Kidney glomerular epithelial cell (primary cell): Measurements from ENCODE around the gene THRA.

Source experiments
- DNase-seq: peaks from one replicate; lab custom pipeline; 2025; lab: John Stamatoyannopoulos, UW

Gene THRA

DNA sequence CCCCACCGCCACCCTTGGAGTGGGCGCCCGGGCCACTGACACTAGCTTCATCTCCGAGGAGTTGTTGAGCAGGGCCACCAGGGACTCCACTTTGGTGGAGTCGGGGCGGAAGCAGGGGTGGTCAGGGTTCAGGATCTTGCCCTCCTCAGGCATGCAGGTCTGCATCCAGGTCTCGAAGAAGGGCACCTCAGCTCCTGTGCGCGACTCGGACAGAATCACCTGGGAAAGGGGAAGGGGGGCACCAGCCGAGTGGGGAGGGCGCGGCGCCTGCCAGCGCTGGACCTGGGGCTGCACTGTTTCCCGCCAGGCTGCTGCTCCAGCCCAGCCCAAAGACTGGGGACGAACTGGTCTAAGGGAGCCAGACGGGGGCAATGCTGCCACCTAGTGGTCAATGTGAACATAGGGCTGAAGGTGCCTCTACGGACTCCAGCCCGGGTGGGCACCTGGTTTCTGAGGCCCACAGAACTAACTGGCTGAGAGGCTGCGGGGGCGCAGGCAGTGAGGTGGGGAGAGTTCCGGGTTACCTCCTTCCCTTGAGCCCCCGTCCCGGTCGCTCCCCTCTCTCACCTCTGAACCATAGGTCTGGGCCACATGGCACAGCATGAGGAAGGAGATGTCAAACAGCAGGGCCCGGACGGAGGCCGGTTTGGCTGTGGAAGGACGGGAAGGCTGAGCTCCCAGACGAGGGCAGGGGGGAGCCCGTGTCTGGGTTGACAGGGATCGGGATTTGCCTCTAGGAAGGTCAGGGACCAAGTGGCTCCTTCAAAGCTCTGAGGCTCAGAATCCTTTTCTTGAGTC is 35.8 kb upstream of the THRA start:
- DNase-seq = peak; percentile 46

DNA sequence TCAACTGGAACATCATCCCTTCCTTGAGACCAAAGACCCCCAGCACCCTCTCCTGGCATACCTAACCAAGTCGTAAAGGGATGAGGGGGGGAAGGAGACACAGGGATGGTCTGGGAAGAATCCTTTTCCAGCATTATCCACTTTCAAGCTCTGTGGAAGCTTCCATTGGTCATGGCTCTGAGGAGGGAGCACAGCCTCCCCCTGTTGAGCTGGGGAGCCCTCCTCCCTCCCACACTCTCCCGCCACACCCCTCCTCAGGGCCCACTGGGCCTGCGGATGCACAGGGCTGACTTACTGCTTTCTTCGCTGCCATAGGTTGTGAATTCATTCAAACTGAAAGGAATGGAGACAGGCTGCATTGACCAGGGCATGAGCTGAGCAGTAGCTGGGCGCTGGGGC is 35.2 kb upstream of the THRA start:
- DNase-seq = no peak

GRCh38 chr17:40028595-40028994 is 34.2 kb upstream of the THRA start:
- DNase-seq = no peak

DNA sequence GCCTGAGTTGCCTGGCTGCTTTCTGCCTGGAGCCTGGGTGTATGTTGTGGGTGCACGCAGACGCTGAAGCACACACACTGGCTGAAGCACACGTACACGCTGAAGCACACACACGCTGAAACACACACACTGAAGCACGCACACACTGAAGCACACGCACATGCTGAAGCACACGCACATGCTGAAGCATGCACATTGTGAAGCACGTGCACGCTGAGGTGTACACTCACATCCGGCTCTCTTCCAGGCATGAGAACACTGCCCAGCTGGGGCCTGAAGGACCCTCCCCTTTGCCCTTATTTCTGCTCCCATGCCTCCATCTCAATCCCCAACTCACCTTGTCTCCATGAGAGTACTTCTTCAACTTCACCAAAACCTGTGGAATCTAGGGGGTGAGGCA is 31.1 kb upstream of the THRA start:
- no peak for DNase-seq

GRCh38 chr17:40032322-40033320 is 30.1 kb upstream of the THRA start:
- DNase-seq = no peak

GRCh38 chr17:40033339-40033738 is 29.4 kb upstream of the THRA start:
- DNase-seq = no peak

DNA sequence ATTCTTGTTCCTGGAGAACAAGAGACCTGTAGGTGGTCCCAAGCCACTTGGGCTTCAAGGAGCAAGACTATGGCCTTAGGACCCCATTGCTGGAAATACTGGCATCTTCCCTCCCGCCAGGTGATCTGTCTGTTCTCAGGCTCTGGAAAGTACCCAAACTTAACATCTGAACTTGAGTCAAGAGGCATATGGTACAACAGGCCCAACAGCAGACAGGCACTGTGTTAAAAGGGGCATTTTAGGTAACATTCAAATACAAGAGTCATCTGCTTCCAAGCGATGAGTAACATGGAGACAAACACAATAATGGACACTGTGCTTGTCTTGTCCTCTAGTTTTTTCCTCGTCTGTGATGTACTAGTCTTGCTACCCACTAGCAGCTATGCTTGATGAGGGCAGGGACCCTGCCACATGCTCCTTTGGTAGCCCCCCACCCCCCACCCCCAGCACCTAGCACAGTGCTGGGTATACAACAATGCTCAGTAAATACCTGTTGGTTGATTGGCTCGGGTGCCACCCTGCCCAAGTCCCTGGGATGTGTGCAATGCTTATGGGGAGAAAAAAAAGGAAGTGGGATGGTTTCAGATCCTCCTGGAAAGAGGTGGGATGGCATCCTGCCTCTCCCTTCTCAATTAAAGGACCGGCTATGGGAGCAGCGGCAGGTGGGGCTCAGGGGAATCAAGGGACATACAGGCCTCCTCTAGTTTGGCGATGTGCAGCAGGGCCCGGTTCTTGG is 28.2 kb upstream of the THRA start:
- no peak for DNase-seq

DNA sequence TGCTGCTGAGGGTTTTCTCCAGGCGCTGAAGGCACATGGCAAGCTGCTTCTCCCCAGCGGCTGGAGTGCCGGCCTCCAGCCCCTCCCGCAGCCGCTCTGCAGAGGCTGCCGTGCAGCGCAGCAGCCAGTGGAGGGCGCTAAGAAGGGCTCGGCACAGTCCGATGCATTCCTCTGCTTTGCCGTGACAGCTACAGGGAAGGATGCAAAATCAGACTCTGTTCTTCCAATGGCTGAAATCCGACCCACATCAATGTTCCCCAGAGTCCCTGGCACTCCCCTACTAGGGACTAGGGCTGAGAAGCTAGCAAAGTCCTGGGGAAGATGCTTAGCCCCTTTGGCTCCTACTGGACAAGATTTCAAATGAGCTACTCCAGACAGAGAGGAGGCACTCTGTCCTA is 27.6 kb upstream of the THRA start:
- DNase-seq = no peak

GRCh38 chr17:40038882-40039513 is 23.8 kb upstream of the THRA start:
- DNase-seq = peak; percentile 4

GRCh38 chr17:40041196-40041595 is 21.6 kb upstream of the THRA start:
- no peak for DNase-seq

DNA sequence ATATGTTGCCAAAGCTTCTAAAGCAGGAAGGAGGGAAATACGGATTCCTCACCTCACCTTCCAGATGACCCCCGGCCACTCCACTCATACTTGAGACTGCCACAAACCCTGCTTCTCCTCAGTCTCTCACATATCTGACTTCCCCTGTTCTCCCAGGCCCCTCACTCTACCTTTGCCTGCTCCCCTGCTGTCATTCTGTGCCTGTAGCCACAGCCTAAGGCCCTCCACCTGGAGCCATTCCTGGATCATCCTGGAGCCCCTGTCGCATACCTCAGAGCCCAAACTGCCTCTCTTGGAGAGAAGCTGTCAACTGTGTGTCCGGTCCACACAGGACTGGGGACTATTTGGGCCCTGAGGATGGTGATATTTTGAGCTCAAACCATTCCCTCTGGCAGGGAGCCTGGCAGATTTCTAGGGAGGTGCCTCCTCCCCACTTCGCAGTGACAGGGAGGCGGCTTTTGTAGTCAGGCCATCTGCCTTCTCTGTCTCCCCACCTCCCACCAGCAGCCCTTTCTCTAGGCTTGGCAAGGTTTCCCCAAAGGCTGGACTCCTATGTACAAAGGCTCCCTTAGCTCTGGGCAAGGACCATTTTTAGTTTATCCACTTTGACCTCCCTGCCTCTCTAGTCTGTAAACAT is 6.3 kb upstream of the THRA start:
- no peak for DNase-seq

DNA sequence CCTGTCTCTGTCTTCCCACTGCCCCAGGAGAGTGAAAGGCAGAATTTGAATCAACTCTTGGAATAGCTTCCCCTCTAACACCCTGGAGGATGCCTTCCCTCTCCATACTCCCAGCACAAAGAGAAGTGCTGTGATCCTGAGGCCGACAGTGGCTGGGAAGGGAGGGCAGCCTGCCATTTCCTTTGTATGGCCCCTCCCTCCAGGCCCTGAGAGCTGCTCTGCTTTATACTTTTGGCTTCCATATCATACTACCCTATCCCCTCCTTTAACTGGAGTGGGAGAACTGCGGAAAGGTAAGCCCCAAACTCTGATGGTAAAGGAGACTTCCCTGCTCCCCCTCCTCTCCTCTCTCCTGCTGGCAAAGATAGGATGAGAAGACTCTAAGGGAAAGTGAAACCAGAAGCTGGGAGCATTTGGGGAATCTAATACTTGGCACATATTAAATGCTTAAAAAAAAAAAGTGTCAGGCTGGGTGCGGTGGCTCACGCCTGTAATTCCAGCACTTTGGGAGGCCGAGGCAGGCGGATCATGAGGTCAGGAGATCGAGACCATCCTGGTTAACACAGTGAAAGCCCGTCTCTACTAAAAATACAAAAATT is 4.5 kb upstream of the THRA start:
- no peak for DNase-seq

DNA sequence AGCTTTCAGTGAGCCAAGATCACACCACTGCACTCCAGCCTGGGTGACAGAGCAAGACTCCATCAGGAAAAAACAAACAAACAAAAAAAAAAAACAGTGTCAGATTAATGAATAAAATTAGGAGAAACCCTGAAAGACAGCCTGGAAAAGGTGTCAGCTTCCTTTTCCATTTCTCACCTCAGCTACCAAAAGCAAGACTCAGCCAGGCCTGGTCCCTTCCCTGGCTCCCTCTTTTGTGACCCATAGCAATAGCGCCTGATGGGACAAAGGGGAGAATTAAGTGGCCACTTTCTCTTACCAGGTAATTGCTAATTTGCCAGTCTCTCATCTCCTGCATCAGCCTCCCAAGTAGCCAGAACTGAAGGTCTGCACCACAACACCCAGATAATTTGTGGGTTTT is 3.9 kb upstream of the THRA start:
- no peak for DNase-seq

GRCh38 chr17:40059729-40060475 is 2.9 kb upstream of the THRA start:
- no peak for DNase-seq

DNA sequence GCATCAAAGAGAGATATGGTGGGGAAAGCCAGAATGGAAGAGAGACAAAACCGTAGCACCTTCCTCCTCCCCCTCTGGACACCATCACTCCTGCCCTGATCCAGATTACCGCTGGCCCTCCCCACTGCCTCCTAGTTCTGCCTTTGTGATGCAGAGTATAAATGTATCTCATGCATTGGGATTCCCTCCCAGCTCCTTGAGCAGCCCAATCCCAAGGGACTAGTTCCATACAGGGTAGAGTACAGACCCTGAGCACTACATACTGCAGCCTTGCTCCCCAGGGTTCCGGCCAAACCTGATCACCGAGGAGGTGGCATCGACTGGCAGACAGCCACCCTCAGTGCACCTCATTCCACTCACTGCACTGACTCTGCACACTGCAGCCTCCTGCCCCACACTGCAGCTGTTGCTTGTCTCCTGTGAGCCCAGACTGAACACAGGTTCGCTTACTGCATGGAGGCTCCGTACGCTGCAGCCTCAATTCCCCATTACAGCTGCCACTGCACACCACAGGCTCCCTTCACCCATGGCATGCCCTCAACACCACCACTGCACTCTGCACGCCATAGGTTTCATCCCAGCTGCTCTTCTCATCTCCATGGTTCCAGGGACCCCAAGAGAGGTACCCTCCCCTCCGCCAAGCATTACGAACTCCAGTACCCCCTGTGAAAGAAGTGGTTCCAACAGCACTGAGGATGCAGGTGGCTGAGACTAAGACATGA is 1.7 kb upstream of the THRA start:
- no peak for DNase-seq

- DNase-seq = no peak
Observed at GRCh38 chr17:40061609-40062038, 1.1 kb upstream of the THRA start.

DNA sequence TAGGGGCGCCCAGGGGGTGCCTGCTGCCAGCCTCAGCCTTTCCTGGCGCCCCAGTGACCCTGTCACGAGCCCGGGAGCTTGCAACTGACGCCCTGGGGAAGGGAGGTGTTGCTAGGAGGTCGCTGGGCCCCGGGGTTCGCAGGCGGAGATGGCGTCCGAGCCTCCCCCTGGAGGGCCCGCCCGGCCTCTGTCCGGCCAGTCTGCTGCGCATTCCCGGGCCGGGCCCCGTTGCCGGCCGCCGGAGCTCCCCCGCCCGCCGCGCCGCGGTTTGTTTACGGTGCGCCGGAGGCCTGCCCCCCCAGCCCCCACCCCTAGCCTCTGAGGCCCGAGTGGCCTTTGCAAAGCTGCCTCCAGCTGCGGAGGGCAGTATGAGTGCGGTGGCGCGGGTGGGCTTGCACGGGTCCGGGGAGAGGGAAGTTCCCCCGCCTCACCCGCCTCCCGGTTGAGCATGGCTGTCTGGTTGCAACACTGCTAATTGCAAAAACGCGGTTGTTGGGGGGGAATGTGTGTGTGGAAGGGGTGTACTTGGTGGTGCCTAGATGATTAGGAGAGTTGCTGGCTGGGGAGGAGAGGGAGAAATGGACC is 514 bp downstream of the THRA start:
- DNase-seq = no peak

- DNase-seq = no peak
Observed at GRCh38 chr17:40063901-40064531, 1.3 kb downstream of the THRA start.
